Measurements from ENCODE around the gene SLCO4A1. TPM values are rescaled to one million over a fixed set of nuclear protein-coding genes. Genes with fewer than 3 reads are reported as not detected.

SLCO4A1 gene
- total and polyA plus RNA-seq, 9 of the 15 experiments (the other 6 are each of a cell fraction or from before 2014, with no cell fraction given): 1.6 to 21.9 (median 12.8) TPM

GRCh38 chr20:62669249-62669648 lies 26.9 kb downstream of the SLCO4A1 start:
- H3K27ac ChIP-seq (ENCODE audit: extremely low read depth, low read depth, low read length): no peak overlapping the region
- peaks cover 47% of the 10 kb centered on the region; the same call in 2 of the 3 replicates for H3K36me3 ChIP-seq (ENCODE audit: control insufficient read depth, insufficient read depth, low read length)
- H3K9ac ChIP-seq (ENCODE audit: insufficient read depth in 1 of 2, low read depth in 2 of 2, low read length in 2 of 2): no peak overlapping the region
- ChIA-PET CTCF (ENCODE audit: low intra/inter-chr PET ratio) (interaction anchor here (0.6 to 2.8 kb wide), 6 partner anchors 121 to 340 kb away, joined by 3 to 21 read pairs (median 6); partner anchors contain the start of gene OGFR), POLR2A (interaction anchor here (0.6 kb wide), 1 partner anchor 17 kb away, joined by 3 read pairs; no protein-coding TSS in a partner anchor)
- H3K9me1 ChIP-seq (ENCODE audit: control insufficient read depth, insufficient read depth, low read length): no peaks in the 10 kb centered on the region
- no peaks in the 10 kb centered on the region for H3K9me3 ChIP-seq (replicated peaks; ENCODE audit: control insufficient read depth, insufficient read depth, low read depth, low read length)
- DNase-seq (ENCODE audit: extremely low read depth in 1 of 4, low spot score in 3 of 4): no peak
- peaks cover 0 to 2% of the 10 kb centered on the region in 2 experiments; a peak in 1 of 5 replicates for H3K27me3 ChIP-seq (ENCODE audit: control insufficient read depth in 2 of 2, insufficient read depth in 2 of 2, low read length in 2 of 2)
- H3K4me3 ChIP-seq: no peak overlapping the region
- no peaks in the 10 kb centered on the region for H4K20me1 ChIP-seq (replicated peaks; ENCODE audit: control insufficient read depth, insufficient read depth, low read length)
- TF ChIP-seq EWSR1 (IDR thresholded peaks at IDR 0.05; ENCODE audit: borderline replicate concordance, low read depth, partially characterized antibody) (no peak), BCOR (IDR thresholded peaks at IDR 0.05) (no peak), PPARD (CRISPR knock-in tag; IDR thresholded peaks at IDR 0.05) (no peak), ZKSCAN8 (CRISPR knock-in tag; IDR thresholded peaks at IDR 0.05) (no peak), PHB (CRISPR knock-in tag; IDR thresholded peaks at IDR 0.05) (no peak)
- TF ChIP-seq, protein P1, sequence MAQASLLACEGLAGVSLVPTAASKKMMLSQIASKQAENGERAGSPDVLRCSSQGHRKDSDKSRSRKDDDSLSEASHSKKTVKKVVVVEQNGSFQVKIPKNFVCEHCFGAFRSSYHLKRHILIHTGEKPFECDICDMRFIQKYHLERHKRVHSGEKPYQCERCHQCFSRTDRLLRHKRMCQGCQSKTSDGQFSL (CRISPR knock-in tag; IDR thresholded peaks at IDR 0.05): no peak
- TF ChIP-seq, protein P1 (tag; IDR thresholded peaks at IDR 0.05): no peak
- H3K4me1 ChIP-seq (replicated peaks in 1 of 2; ENCODE audit: control insufficient read depth in 2 of 2, insufficient read depth in 2 of 2, low read length in 2 of 2): peaks cover 0 to 37% of the 10 kb centered on the region in 2 experiments; a peak in 2 of 5 replicates
- no peak for FAIRE-seq
- no peaks in the 10 kb centered on the region for H3K79me2 ChIP-seq (ENCODE audit: control insufficient read depth, insufficient read depth, low read length)
- intact Hi-C loops (cut with micrococcal nuclease) (loop anchor here (5.0 kb wide), 1 partner anchor 138 kb away; no protein-coding TSS in a partner anchor), in situ Hi-C loops (cut with MboI) (loop anchor here (5.0 kb wide), 1 partner anchor 123 kb away; no protein-coding TSS in a partner anchor)
- H2AFZ ChIP-seq (ENCODE audit: low read depth, low read length): no peak overlapping the region
- BruUV-seq (replicated peaks): no TSS peak
- no peak overlapping the region for H3K4me2 ChIP-seq (ENCODE audit: insufficient read depth, low read length)
- ATAC-seq: no peak
- 96% methylated on average over 10 of the region's 10 CpGs for WGBS (ENCODE audit: insufficient coverage, low coverage, missing lambda C conversion rate)

Data from K562 (cell line).